Tibial nerve (tissue), 4 donors: Measurements from ENCODE around the gene ALDH3B1.

ENCODE experiments used
- CTCF ChIP-seq, 5 experiments: fragments of 200-600 bp in 3 of 5; fragments of 450-650 bp in 2 of 5; sonication (generic) in 3 of 5; IDR thresholded peaks; one replicate each; pipeline ENCODE4 v1.5.1; 2016 to 2019; ENCODE audit warnings: antibody characterized with exemption in 5 of 5, mild to moderate bottlenecking in 3 of 5, moderate library complexity in 2 of 5
- EP300 ChIP-seq, 2 donors: sonication (generic); formaldehyde crosslinking; IDR thresholded peaks; one replicate each; pipeline ENCODE4 v1.6.1; 2017; ENCODE audit warnings: antibody characterized with exemption in 2 of 2, mild to moderate bottlenecking in 1 of 2
- POLR2A ChIP-seq, 2 donors: fragments of 450-650 bp; IDR thresholded peaks; one replicate each; pipeline ENCODE4 v1.6.1; 2017; ENCODE audit warnings: antibody characterized with exemption in 2 of 2, mild to moderate bottlenecking in 2 of 2, moderate library complexity in 2 of 2

- TF ChIP-seq POLR2A (IDR thresholded peaks at IDR 0.05) (peak in 1 of 2 donors; percentile 23), CTCF (IDR thresholded peaks at IDR 0.05) (no peak), EP300 (IDR thresholded peaks at IDR 0.05) (peak in 1 of 2 donors; percentile 25)
Observed at GRCh38 chr11:68040101-68040956, 30.2 kb downstream of the ALDH3B1 start.
